22Rv1 (cell line): ENCODE measurements around the gene RBBP8NL.

Source experiments
- H3K27ac ChIP-seq: fragments of 450-650 bp; 2 replicates; pipeline ENCODE4 v1.5.1; 2017
- ZFX ChIP-seq: fragments of 450-650 bp; IDR thresholded peaks from 2 replicates; pipeline ENCODE4 v1.6.1; 2017; ENCODE audit warnings: antibody characterized with exemption, borderline replicate concordance
- TF ChIP-seq, protein P1 (sequence below): fragments of 450-650 bp; IDR thresholded peaks from 2 replicates; pipeline ENCODE4 v1.5.1; 2017; ENCODE audit warnings: mild to moderate bottlenecking

Gene RBBP8NL

DNA sequence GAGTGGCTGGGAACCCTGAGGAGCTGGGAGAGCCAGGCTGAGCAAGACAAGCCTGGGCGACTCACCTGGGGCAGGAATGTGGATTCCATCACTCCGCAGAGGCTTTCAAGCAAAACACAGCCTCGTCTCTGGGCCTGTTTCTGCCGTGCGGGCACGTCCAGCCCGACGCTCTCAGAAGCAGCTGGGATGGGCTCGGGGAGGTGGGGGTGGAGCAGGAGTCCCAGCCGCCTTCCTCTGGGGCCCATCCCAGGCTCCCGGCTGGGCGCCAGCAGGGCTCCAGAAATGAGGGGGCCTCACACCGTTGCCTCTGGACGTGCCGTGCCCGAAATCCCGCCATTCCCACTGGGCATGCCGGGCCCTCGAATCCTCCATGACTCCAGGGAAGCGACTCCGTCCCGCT lies 49.1 kb downstream of the RBBP8NL start:
- H3K27ac ChIP-seq = no peak overlapping the region

DNA sequence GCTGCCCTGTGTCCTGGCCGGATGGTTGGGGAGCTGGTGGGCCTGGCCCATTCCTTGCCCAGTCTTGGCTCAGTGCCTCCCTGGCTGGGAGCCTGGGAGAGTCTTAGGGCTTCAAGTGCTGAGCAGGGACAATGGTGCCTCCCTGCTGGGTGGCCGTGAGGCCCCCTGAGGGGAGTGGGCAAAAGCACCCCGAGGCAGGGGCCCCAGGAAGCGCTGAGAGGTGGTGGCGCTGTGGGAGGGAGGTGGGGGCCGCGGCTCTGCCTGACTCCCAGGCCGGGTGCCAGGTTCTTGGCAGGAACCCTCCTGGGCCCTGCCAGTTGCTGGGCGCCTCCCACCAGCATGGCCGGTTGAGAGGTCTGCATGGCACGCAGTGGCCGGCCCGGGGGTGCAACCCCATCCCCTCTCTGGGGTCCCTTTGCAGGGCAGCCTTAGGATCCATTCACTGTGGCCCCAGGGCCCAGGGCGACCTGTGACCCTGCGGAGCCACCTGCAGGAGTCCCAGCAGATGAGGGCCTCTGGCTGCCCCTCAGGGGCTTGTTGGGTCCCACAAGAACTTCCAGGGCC lies 49.6 kb downstream of the RBBP8NL start:
- TF ChIP-seq ZFX = no peak
- TF ChIP-seq, protein P1, sequence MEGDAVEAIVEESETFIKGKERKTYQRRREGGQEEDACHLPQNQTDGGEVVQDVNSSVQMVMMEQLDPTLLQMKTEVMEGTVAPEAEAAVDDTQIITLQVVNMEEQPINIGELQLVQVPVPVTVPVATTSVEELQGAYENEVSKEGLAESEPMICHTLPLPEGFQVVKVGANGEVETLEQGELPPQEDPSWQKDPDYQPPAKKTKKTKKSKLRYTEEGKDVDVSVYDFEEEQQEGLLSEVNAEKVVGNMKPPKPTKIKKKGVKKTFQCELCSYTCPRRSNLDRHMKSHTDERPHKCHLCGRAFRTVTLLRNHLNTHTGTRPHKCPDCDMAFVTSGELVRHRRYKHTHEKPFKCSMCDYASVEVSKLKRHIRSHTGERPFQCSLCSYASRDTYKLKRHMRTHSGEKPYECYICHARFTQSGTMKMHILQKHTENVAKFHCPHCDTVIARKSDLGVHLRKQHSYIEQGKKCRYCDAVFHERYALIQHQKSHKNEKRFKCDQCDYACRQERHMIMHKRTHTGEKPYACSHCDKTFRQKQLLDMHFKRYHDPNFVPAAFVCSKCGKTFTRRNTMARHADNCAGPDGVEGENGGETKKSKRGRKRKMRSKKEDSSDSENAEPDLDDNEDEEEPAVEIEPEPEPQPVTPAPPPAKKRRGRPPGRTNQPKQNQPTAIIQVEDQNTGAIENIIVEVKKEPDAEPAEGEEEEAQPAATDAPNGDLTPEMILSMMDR = no peak
- H3K27ac ChIP-seq = no peak overlapping the region

More for the DNA sequence above, 49.1 kb downstream of the RBBP8NL start:
- TF ChIP-seq ZFX = no peak
- TF ChIP-seq, protein P1 = no peak

DNA sequence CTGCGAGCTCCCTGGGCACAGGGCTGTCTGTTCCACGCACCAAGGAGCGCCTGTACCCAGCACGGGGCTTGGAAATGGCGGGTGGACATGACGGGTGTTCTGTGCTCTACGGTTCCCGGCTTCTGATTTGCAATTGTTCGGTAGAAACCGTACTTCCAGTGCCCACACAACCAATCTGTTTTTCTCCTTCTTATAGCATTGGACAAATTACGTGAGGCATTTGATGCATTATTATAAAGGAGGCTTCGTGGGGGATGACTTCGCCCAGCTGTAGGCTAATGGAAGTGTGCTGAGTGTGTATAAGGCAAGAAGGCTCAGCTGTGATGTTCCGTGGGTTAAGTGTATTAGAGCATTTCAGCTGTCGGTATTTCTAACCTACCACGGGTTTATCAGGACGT lies 50.3 kb downstream of the RBBP8NL start:
- no peak for TF ChIP-seq ZFX
- TF ChIP-seq, protein P1 = no peak
- H3K27ac ChIP-seq = no peak overlapping the region

DNA sequence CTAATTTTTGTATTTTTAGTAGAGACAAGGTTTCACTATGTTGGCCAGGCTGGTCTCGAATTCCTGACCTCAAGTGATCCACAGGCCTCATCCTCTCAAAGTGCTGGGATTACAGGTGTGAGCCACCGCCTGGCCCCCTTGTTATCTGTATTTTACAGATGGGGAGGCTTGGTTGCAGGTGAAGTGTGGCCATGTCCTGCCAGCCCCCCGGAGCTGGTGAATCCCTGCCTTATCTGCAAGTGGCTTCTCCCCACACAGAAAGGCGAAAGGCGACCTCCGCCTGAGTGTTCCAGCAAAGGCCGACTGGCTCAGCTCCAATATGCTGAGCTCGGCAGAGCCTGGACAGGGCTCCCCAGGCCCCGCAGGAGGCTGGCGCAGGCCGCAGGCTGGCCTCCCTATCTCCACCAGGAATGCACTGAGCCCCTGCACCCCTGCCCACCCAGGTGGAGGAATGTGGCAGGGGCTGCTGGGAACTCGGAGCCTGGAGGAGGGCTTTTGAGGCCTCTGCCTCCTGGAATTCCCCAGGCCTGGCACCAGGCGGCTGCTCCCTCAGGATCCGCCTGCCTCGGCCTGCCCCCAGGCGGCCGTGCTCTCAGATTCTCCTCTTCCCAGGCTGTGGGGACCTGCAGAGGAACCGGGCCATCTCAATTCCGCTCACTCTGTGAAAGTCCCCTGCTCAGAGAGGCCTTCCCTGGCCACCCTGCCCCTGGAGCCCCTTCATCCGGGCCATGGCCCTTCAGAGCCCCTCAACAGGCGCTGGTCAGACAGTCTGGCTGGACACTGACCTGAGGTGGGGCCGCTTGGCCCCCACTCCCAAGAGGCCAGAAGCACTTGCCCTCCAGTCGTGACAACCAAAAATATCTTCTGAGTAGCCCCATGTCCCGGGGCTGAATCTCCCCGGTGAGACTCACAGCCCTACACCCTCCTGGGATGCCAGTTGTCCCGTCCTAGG lies 51.0 kb downstream of the RBBP8NL start:
- no peak overlapping the region for H3K27ac ChIP-seq
- TF ChIP-seq, protein P1 = no peak
- no peak for TF ChIP-seq ZFX

DNA sequence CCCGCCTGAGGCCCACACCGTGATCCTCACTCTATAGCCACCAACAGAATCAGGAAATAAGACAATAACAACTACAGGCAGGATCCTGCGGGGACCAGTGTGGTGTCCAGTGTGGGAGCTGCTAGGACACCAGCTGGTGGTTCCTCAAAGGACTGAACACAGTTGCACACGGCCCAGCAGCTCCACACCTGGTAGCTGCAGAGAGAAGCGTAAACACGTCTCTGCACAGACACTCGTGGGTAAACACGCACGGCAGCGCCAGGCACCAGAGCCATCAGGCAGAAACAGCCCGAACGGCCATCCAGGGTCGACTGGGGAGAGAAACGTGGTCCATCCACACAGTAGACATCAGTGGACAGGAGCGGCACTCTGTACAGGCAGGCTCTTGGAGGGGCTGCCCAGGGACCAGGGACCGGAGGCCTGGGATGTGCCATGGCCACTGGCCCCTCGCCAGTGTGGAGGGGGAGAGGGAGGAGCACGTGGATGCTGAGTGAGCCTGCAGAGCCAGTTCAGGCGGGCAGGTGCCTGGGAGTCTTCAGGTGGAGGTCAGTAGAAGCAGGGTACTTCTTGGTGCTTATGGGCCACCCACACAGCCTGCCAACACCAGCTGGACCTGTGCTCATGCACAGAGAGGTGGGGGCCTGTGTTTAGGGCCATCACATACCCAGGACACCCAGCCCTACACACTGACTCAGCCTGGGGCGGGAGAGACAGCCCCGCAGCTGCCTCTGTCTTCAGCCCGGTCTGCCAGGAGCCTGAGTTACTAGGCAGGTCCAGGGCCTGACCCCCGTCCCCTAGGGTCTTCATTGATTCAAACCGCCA lies 52.8 kb downstream of the RBBP8NL start:
- peak overlapping the region; percentile 18; the same call in 1 of the 2 replicates for H3K27ac ChIP-seq

DNA sequence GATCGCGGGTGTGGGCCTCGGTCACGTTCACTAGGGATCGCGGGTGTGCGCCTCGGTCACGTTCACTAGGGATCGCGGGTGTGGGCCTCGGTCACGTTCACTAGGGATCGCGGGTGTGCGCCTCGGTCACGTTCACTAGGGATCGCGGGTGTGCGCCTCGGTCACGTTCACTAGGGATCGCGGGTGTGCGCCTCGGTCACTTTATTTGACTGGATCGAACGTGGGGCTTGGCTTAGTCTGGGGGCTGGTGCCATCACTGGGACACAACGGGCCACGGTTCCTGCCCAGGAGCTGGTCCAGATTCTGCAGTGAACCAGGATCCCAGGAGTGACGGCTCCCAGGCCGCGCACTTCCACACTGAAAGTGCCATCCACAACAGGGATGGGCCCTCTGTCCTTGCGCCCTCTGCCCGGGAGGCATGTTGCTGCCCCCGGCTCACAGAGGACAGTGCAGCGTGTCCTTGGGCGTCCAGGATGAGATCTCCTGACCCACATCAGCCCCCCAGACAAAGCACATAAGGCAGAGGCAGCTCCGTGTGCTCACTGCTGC lies 53.6 kb downstream of the RBBP8NL start:
- H3K27ac ChIP-seq = 0 out of 2 replicates have a peak overlapping the region, but pooled peaks have one; percentile 18

More for the DNA sequence above, 52.8 kb downstream of the RBBP8NL start:
- TF ChIP-seq ZFX = no peak
- TF ChIP-seq, protein P1 = no peak
